Esophagus muscularis mucosa (tissue), 4 donors: ENCODE results near the gene LRP8.

ENCODE experiments used
- EP300 ChIP-seq: sonication (generic); formaldehyde crosslinking; IDR thresholded peaks from one replicate; pipeline ENCODE4 v1.6.1; 2017; ENCODE audit warnings: antibody characterized with exemption
- POLR2A ChIP-seq: fragments of 450-650 bp; IDR thresholded peaks from one replicate; pipeline ENCODE4 v1.6.1; 2017; ENCODE audit warnings: antibody characterized with exemption, moderate library complexity, mild to moderate bottlenecking, low read depth
- POLR2AphosphoS5 ChIP-seq, 2 donors: sonication (generic); formaldehyde crosslinking; IDR thresholded peaks; one replicate each; pipeline ENCODE4 v1.6.1; 2017; ENCODE audit warnings: antibody characterized with exemption in 2 of 2
- TF ChIP-seq, protein P1 (sequence below), 3 experiments: fragments of 200-600 bp in 2 of 3; fragments of 450-650 bp in 1 of 3; sonication (generic) in 2 of 3; IDR thresholded peaks; one replicate each; pipeline ENCODE4 v1.5.1; 2017 to 2019; ENCODE audit warnings: antibody characterized with exemption in 3 of 3, mild to moderate bottlenecking in 2 of 3, moderate library complexity in 1 of 3

DNA sequence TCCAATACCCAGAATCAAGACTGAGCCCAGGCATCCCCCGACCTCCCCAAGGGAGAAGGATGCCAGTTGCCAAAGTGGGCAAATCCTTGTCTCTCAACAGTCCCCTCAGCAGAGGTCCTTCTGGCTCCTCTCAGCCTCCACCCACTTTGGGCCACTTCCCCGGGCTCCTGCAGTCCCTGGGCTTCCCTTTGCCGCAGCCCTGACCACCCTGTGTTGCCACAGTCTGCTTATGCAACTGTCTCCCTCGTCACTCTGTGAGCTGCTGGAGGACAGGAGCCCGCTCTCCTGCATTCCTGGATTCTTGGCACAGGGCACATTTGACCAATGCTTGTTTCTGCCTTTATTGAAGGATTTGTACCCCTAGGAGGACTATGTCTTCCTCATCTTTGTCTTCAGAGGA, 2.9 kb upstream of the LRP8 start:
- TF ChIP-seq POLR2A (no peak), EP300 (no peak), POLR2AphosphoS5 (IDR thresholded peaks at IDR 0.05) (no peak)
- TF ChIP-seq, protein P1, sequence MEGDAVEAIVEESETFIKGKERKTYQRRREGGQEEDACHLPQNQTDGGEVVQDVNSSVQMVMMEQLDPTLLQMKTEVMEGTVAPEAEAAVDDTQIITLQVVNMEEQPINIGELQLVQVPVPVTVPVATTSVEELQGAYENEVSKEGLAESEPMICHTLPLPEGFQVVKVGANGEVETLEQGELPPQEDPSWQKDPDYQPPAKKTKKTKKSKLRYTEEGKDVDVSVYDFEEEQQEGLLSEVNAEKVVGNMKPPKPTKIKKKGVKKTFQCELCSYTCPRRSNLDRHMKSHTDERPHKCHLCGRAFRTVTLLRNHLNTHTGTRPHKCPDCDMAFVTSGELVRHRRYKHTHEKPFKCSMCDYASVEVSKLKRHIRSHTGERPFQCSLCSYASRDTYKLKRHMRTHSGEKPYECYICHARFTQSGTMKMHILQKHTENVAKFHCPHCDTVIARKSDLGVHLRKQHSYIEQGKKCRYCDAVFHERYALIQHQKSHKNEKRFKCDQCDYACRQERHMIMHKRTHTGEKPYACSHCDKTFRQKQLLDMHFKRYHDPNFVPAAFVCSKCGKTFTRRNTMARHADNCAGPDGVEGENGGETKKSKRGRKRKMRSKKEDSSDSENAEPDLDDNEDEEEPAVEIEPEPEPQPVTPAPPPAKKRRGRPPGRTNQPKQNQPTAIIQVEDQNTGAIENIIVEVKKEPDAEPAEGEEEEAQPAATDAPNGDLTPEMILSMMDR (IDR thresholded peaks at IDR 0.05) = no peak
